Neural cell (in vitro differentiated cells): ENCODE data around the gene KRT20.

Source experiments
- CTCF ChIP-seq: fragments of 450-650 bp; IDR thresholded peaks from 2 replicates; pipeline ENCODE4 v1.5.1; 2014; ENCODE audit warnings: antibody characterized with exemption, mild to moderate bottlenecking, moderate library complexity; ENCODE audit not compliant: poor library complexity, severe bottlenecking
- EP300 ChIP-seq: fragments of 450-650 bp; conservative IDR thresholded peaks from 2 replicates; pipeline ENCODE4 v1.6.1; 2014; ENCODE audit warnings: antibody characterized with exemption, mild to moderate bottlenecking, moderate library complexity; ENCODE audit not compliant: poor library complexity, severe bottlenecking
- EZH2 ChIP-seq: fragments of 200-600, 300-800 bp; shearing (Covaris generic), sonication (generic); IDR thresholded peaks from 2 replicates; pipeline ENCODE4 v1.6.1; 2014; ENCODE audit warnings: antibody characterized with exemption, low read length, borderline replicate concordance, mild to moderate bottlenecking; ENCODE audit not compliant: insufficient read depth, poor library complexity, severe bottlenecking
- MXI1 ChIP-seq: fragments of 450-650 bp; conservative IDR thresholded peaks from 2 replicates; pipeline ENCODE4 v1.6.1; 2014; ENCODE audit warnings: antibody characterized with exemption, mild to moderate bottlenecking; ENCODE audit not compliant: poor library complexity, severe bottlenecking
- POLR2AphosphoS5 ChIP-seq: IDR thresholded peaks from 2 replicates; pipeline ENCODE4 v1.6.1; 2012
- RAD21 ChIP-seq: fragments of 450-650 bp; conservative IDR thresholded peaks from 2 replicates; pipeline ENCODE4 v1.6.1; 2014; ENCODE audit warnings: antibody characterized with exemption, mild to moderate bottlenecking, moderate library complexity
- TF ChIP-seq, protein P1 (sequence below): IDR thresholded peaks from 2 replicates; pipeline ENCODE4 v1.6.1; 2012; ENCODE audit warnings: borderline replicate concordance

DNA sequence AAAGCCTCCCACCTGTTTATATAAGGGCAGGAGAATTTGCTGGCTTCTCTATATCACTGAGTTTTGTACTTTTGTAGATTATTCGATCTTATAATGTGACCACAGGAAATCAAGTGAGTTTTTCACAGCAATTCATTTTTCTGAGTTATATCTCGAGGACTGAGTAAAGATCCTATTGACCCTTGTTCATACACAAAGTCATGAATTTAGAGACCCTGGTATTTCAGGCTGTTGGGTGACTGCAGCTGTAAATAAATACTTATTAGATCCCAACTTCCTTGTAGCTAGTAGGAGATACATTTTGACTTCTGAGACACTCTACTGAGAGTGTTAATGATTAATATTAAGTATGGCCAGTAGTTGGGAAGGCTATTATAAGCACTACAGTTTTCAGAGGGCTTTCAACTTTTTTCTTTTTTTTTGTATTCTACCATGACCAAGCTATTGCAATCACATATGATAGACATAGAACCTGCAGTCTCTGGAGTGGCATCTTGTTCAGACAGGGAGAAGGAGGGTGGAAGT, 3.2 kb upstream of the KRT20 start:
- no peak for TF ChIP-seq EP300
- TF ChIP-seq CTCF = no peak
- TF ChIP-seq RAD21 = no peak
- no peak for TF ChIP-seq POLR2AphosphoS5
- TF ChIP-seq, protein P1, sequence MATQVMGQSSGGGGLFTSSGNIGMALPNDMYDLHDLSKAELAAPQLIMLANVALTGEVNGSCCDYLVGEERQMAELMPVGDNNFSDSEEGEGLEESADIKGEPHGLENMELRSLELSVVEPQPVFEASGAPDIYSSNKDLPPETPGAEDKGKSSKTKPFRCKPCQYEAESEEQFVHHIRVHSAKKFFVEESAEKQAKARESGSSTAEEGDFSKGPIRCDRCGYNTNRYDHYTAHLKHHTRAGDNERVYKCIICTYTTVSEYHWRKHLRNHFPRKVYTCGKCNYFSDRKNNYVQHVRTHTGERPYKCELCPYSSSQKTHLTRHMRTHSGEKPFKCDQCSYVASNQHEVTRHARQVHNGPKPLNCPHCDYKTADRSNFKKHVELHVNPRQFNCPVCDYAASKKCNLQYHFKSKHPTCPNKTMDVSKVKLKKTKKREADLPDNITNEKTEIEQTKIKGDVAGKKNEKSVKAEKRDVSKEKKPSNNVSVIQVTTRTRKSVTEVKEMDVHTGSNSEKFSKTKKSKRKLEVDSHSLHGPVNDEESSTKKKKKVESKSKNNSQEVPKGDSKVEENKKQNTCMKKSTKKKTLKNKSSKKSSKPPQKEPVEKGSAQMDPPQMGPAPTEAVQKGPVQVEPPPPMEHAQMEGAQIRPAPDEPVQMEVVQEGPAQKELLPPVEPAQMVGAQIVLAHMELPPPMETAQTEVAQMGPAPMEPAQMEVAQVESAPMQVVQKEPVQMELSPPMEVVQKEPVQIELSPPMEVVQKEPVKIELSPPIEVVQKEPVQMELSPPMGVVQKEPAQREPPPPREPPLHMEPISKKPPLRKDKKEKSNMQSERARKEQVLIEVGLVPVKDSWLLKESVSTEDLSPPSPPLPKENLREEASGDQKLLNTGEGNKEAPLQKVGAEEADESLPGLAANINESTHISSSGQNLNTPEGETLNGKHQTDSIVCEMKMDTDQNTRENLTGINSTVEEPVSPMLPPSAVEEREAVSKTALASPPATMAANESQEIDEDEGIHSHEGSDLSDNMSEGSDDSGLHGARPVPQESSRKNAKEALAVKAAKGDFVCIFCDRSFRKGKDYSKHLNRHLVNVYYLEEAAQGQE = no peak
- TF ChIP-seq EZH2 = no peak
- no peak for TF ChIP-seq MXI1
